H9 (cell line): ENCODE results near the gene LSM3. TPM values are rescaled to one million over a fixed set of nuclear protein-coding genes. Genes with fewer than 3 reads are reported as not detected.

Source experiments
- DNase-seq: peaks from one replicate; pipeline ENCODE4 v3.0.0-alpha.2; 2017
- H2AFZ ChIP-seq: one replicate; pipeline ENCODE4 v1.6.1; 2013; ENCODE audit warnings: mild to moderate bottlenecking, low read length, control low read depth, moderate library complexity
- H2AK5ac ChIP-seq: 2 replicates; pipeline ENCODE4 v1.6.1; 2013; ENCODE audit warnings: low read length, control low read depth, mixed read lengths; ENCODE audit not compliant: insufficient read length
- H2BK120ac ChIP-seq: one replicate; pipeline ENCODE4 v1.6.1; 2013; ENCODE audit warnings: low read depth, mild to moderate bottlenecking, low read length, control low read depth, inconsistent platforms; ENCODE audit not compliant: poor library complexity, severe bottlenecking
- H2BK12ac ChIP-seq: 2 replicates; pipeline ENCODE4 v1.6.1; 2013; ENCODE audit warnings: low read length, control low read depth, mixed read lengths, low read depth; ENCODE audit not compliant: insufficient read length
- H2BK15ac ChIP-seq: 2 replicates; pipeline ENCODE4 v1.6.1; 2013; ENCODE audit warnings: low read depth, low read length, control low read depth
- H2BK20ac ChIP-seq: one replicate; pipeline ENCODE4 v1.6.1; 2013; ENCODE audit warnings: low read depth, mild to moderate bottlenecking, low read length, control low read depth, inconsistent platforms; ENCODE audit not compliant: poor library complexity, severe bottlenecking
- H2BK5ac ChIP-seq: 2 replicates; pipeline ENCODE4 v1.6.1; 2013; ENCODE audit warnings: low read length, control low read depth, mixed read lengths; ENCODE audit not compliant: insufficient read length
- H3K14ac ChIP-seq: 2 replicates; pipeline ENCODE4 v1.6.1; 2013; ENCODE audit warnings: low read length, control low read depth; ENCODE audit not compliant: insufficient read depth
- H3K18ac ChIP-seq: 2 replicates; pipeline ENCODE4 v1.6.1; 2013; ENCODE audit warnings: low read depth, mild to moderate bottlenecking, mixed read lengths, low read length, control low read depth; ENCODE audit not compliant: insufficient read length
- H3K23ac ChIP-seq: 2 replicates; pipeline ENCODE4 v1.6.1; 2013; ENCODE audit warnings: low read length, control low read depth, mixed read lengths, low read depth; ENCODE audit not compliant: insufficient read length
- H3K23me2 ChIP-seq: 2 replicates; pipeline ENCODE4 v1.6.1; 2013; ENCODE audit warnings: low read depth, mild to moderate bottlenecking, mixed read lengths, low read length, control low read depth; ENCODE audit not compliant: insufficient read length, poor library complexity, severe bottlenecking
- H3K27ac ChIP-seq: 2 replicates; pipeline ENCODE4 v1.5.1; 2013; ENCODE audit warnings: low read length, control low read depth, mixed read lengths, low read depth; ENCODE audit not compliant: insufficient read length
- H3K27me3 ChIP-seq: 2 replicates; pipeline ENCODE4 v1.6.1; 2013; ENCODE audit warnings: low read length, control low read depth, inconsistent platforms; ENCODE audit not compliant: insufficient read depth
- H3K4ac ChIP-seq: 2 replicates; pipeline ENCODE4 v1.6.1; 2013; ENCODE audit warnings: low read depth, mild to moderate bottlenecking, control low read depth, inconsistent platforms, low read length, moderate library complexity
- H3K4me1 ChIP-seq: 2 replicates; pipeline ENCODE4 v1.6.1; 2013; ENCODE audit warnings: low read length, control low read depth, inconsistent platforms; ENCODE audit not compliant: insufficient read depth
- H3K4me2 ChIP-seq: 2 replicates; pipeline ENCODE4 v1.6.1; 2013; ENCODE audit warnings: low read length, control low read depth, mixed read lengths; ENCODE audit not compliant: insufficient read length, insufficient read depth
- H3K56ac ChIP-seq: 2 replicates; pipeline ENCODE4 v1.6.1; 2013; ENCODE audit warnings: low read depth, mild to moderate bottlenecking, mixed read lengths, low read length, control low read depth; ENCODE audit not compliant: insufficient read length
- H3K79me1 ChIP-seq: 2 replicates; pipeline ENCODE4 v1.6.1; 2013; ENCODE audit warnings: low read depth, mild to moderate bottlenecking, moderate library complexity, low read length, control low read depth, inconsistent platforms; ENCODE audit not compliant: insufficient read depth, poor library complexity, severe bottlenecking
- H3K79me2 ChIP-seq: 2 replicates; pipeline ENCODE4 v1.6.1; 2013; ENCODE audit warnings: low read length, control low read depth, inconsistent platforms; ENCODE audit not compliant: insufficient read depth
- H3K9ac ChIP-seq: 2 replicates; pipeline ENCODE4 v1.6.1; 2013; ENCODE audit warnings: low read length, control low read depth, mixed read lengths; ENCODE audit not compliant: insufficient read length; ENCODE audit errors: extremely low read depth
- H3K9me3 ChIP-seq: one replicate; pipeline ENCODE4 v1.6.1; 2013; ENCODE audit warnings: low read depth, low read length, inconsistent platforms; ENCODE audit not compliant: control insufficient read depth
- H3T11ph ChIP-seq: one replicate; pipeline ENCODE4 v1.6.1; 2013; ENCODE audit warnings: mild to moderate bottlenecking, low read length, control low read depth, inconsistent platforms
- H4K20me1 ChIP-seq: one replicate; pipeline ENCODE4 v1.6.1; 2013; ENCODE audit not compliant: control insufficient read depth, insufficient read length, insufficient read depth
- H4K5ac ChIP-seq: 2 replicates; pipeline ENCODE4 v1.6.1; 2013; ENCODE audit warnings: low read depth, mild to moderate bottlenecking, mixed read lengths, low read length, control low read depth; ENCODE audit not compliant: insufficient read length
- H4K8ac ChIP-seq: replicated peaks from 2 replicates; pipeline ENCODE4 v1.6.1; 2013; ENCODE audit warnings: low read length, control low read depth, mixed read lengths, low read depth; ENCODE audit not compliant: insufficient read length
- H4K91ac ChIP-seq: 2 replicates; pipeline ENCODE4 v1.6.1; 2013; ENCODE audit warnings: low read depth, mild to moderate bottlenecking, moderate library complexity, mixed read lengths, low read length, control low read depth; ENCODE audit not compliant: insufficient read length
- H3K27ac Mint-ChIP-seq, 3 experiments: 2 replicates in 2 of 3; 3 replicates in 1 of 3; pipeline ENCODE4 v1.8.0; 2020 to 2021; ENCODE audit warnings: mixed read lengths in 3 of 3, mild to moderate bottlenecking in 1 of 3, moderate library complexity in 1 of 3
- H3K27me3 Mint-ChIP-seq: 2 replicates; pipeline ENCODE4 v1.8.0; 2021; ENCODE audit warnings: low read depth, mild to moderate bottlenecking, moderate library complexity, mixed read lengths
- H3K36me3 Mint-ChIP-seq, 3 experiments: 2 replicates in 2 of 3; 3 replicates in 1 of 3; pipeline ENCODE4 v1.8.0; 2020 to 2021; ENCODE audit warnings: low read depth in 3 of 3, mixed read lengths in 3 of 3; ENCODE audit not compliant: insufficient read depth in 1 of 3
- H3K4me1 Mint-ChIP-seq, 2 experiments: 2 replicates each; pipeline ENCODE4 v1.8.0; 2020; ENCODE audit warnings: mixed read lengths in 2 of 2
- H3K4me3 Mint-ChIP-seq, 2 experiments: 2 replicates in 1 of 2; 3 replicates in 1 of 2; pipeline ENCODE4 v1.8.0; 2020 to 2021; ENCODE audit warnings: mild to moderate bottlenecking in 2 of 2, mixed read lengths in 2 of 2, moderate library complexity in 1 of 2
- H3K9me3 Mint-ChIP-seq, 2 experiments: 2 replicates in 1 of 2; 3 replicates in 1 of 2; pipeline ENCODE4 v1.8.0; 2020; ENCODE audit warnings: mild to moderate bottlenecking in 2 of 2, mixed read lengths in 2 of 2, moderate library complexity in 1 of 2
- WGBS: extraction: QIAGEN DNeasy Blood & Tissue Kit; methylation state at CpG from one replicate; pipeline ENCODE4 v1.1.7; 2013; ENCODE audit warnings: missing lambda C conversion rate, low lambda C conversion rate, mixed read lengths; ENCODE audit not compliant: insufficient read length; ENCODE audit errors: extremely low coverage; 5-methylcytosine and 5-hydroxymethylcytosine counted together
- total RNA-seq: library from RNA; stranded (reverse); gene quantifications from 2 replicates; pipeline ENCODE4 v1.2.1, GENCODE V29; 2021
- TF ChIP-seq, protein P1 (sequence below): fragments of 200-600 bp; sonication (generic); conservative IDR thresholded peaks from 3 replicates; pipeline ENCODE4 v1.8.0; 2021; ENCODE audit warnings: antibody characterized with exemption, mild to moderate bottlenecking

Gene LSM3
- total RNA-seq, 1 experiment from 2014 or later, result 24.4 TPM

DNA sequence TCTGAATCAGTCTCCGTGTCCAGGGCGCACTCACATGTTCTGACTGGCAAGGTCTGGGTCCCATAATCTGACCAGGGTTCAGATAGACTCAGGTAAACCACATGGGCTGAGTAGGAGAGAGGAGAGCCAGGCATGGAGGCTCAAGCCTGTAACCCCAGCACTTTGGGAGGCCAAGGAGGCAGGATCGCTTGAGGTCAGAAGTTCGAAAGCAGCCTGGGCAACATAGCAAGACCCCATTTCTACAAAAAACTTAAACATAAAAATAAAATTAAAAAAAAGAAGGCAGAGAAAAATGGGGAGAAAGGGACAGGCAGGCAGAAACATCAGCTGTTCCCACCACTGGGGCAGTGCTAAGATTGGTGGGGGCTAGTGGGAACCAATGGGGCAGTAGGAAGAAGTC is 48.4 kb upstream of the LSM3 start:
- no peak overlapping the region for H2BK120ac ChIP-seq
- H3K79me1 ChIP-seq, result peaks cover 9% of the 10 kb centered on the region
- H3K14ac ChIP-seq, result no peak overlapping the region
- H3K4me1 ChIP-seq, result no peaks in the 10 kb centered on the region
- Mint-ChIP-seq H3K9me3 (no peaks in the 10 kb centered on the region; a peak in 1 of 5 replicates), H3K4me1 (peaks cover 6 to 11% of the 10 kb centered on the region in 2 experiments), H3K4me3 (no peak overlapping the region), H3K27me3 (no peaks in the 10 kb centered on the region), H3K36me3 (peaks cover 29 to 75% (median 68%) of the 10 kb centered on the region in 3 experiments; a peak in 6 of 7 replicates), H3K27ac (0 out of 7 replicates have a peak overlapping the region, but pooled peaks of 1 of the 3 experiments have one; percentile 11)
- no CpG with 5 or more reads among the region's 4 CpGs for WGBS
- peaks cover 3% of the 10 kb centered on the region; the same call in 1 of the 2 replicates for H3K79me2 ChIP-seq
- no peak overlapping the region for H2BK20ac ChIP-seq
- no peaks in the 10 kb centered on the region for H4K20me1 ChIP-seq
- no peak overlapping the region for H3K9ac ChIP-seq
- no peak overlapping the region for H3K4me2 ChIP-seq
- H3K23ac ChIP-seq, result no peak overlapping the region
- no peak overlapping the region for H2AFZ ChIP-seq
- H3T11ph ChIP-seq, result no peak overlapping the region
- H3K9me3 ChIP-seq, result no peaks in the 10 kb centered on the region
- H3K4ac ChIP-seq, result no peak overlapping the region
- no peak overlapping the region for H2BK5ac ChIP-seq
- no peak overlapping the region for H4K5ac ChIP-seq
- no peak overlapping the region for H3K56ac ChIP-seq
- no peaks in the 10 kb centered on the region for H3K27me3 ChIP-seq
- no peak overlapping the region for H2BK15ac ChIP-seq
- no peak overlapping the region for H3K18ac ChIP-seq
- no peak for DNase-seq
- no peak overlapping the region for H3K27ac ChIP-seq
- H4K8ac ChIP-seq, result no peak overlapping the region
- H3K23me2 ChIP-seq, result peaks cover 4% of the 10 kb centered on the region
- H2BK12ac ChIP-seq, result no peak overlapping the region
- H4K91ac ChIP-seq, result no peak overlapping the region
- no peak overlapping the region for H2AK5ac ChIP-seq
- TF ChIP-seq, protein P1, sequence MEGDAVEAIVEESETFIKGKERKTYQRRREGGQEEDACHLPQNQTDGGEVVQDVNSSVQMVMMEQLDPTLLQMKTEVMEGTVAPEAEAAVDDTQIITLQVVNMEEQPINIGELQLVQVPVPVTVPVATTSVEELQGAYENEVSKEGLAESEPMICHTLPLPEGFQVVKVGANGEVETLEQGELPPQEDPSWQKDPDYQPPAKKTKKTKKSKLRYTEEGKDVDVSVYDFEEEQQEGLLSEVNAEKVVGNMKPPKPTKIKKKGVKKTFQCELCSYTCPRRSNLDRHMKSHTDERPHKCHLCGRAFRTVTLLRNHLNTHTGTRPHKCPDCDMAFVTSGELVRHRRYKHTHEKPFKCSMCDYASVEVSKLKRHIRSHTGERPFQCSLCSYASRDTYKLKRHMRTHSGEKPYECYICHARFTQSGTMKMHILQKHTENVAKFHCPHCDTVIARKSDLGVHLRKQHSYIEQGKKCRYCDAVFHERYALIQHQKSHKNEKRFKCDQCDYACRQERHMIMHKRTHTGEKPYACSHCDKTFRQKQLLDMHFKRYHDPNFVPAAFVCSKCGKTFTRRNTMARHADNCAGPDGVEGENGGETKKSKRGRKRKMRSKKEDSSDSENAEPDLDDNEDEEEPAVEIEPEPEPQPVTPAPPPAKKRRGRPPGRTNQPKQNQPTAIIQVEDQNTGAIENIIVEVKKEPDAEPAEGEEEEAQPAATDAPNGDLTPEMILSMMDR, result no peak
